ENCODE measurements around the gene PASK. TPM values are rescaled to one million over a fixed set of nuclear protein-coding genes. Genes with fewer than 3 reads are reported as not detected.
"Not testable (repeated sequence)": the region's sequence is repeated elsewhere in the genome, so short reads cannot be mapped to it uniquely, and the experiment has no call there.

The PASK gene
- total and polyA plus RNA-seq, 2 of the 4 experiments (the other 2 are of a cell fraction) = 4.1 TPM

GRCh38 chr2:241094172-241094571 lies 55.1 kb downstream of the PASK start:
- no peak overlapping the region for H3K23ac ChIP-seq (ENCODE audit: low read depth, low read length)
- CTCF ChIA-PET = no interaction called here

DNA sequence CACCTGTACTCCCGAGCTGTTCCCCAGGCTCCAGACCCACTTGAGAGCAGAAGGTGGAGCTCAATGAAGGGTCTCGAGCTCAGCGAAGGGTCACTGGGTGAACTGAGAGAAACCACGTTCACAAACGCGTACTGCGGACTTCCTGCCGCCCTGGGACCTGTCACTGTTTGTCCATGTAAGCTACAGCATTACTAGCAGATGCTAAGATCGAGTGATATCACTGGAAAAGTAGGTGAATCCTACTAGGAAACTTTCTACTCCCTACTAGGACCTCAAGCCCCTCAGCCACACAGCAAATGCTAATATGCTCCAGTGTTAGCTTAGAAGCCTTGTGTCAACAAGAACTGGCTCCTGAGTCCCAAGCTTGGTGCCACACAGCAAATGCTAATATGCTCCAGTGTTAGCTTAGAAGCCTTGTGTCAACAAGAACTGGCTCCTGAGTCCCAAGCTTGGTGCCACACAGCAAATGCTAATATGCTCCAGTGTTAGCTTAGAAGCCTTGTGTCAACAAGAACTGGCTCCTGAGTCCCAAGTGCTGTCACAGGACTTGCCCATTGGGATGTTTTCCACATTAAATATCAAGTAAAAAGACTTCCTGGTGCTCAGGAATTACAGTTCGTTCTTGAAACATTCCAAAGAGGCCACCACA lies 56.0 kb downstream of the PASK start:
- BruUV-seq (replicated peaks); H2BK15ac ChIP-seq (ENCODE audit: low read depth, low read length); CTCF ChIA-PET; H3K9me1 ChIP-seq (ENCODE audit: insufficient read depth, low read length); intact Hi-C loops (cut with micrococcal nuclease); H3K9ac ChIP-seq (ENCODE audit: low read depth, low read length); H3K4me2 ChIP-seq (ENCODE audit: low read depth, low read length); H2AFZ ChIP-seq (replicated peaks; ENCODE audit: low read length, poor library complexity); H3K56ac ChIP-seq (ENCODE audit: extremely low read depth, insufficient read depth, low read length); H3K4ac ChIP-seq (ENCODE audit: low read depth, low read length); H4K8ac ChIP-seq (ENCODE audit: low read depth in 2 of 2, low read length in 2 of 2); H4K91ac ChIP-seq (ENCODE audit: insufficient read depth, low read depth, low read length); dilution Hi-C loops (cut with HindIII; ENCODE audit: low sequenced_read_pairs, unreplicated experiment); H3K27ac ChIP-seq (ENCODE audit: insufficient read depth, low read length); H3K4me1 ChIP-seq (ENCODE audit: control insufficient read depth, insufficient read depth, low read length); H4K20me1 ChIP-seq (ENCODE audit: insufficient read depth, low read length); ATAC-seq (ENCODE audit: low read depth); H3K18ac ChIP-seq (ENCODE audit: low read depth, low read length); H2BK20ac ChIP-seq (ENCODE audit: low read depth, low read length); H2BK120ac ChIP-seq (ENCODE audit: low read depth, low read length); H3K14ac ChIP-seq (replicated peaks; ENCODE audit: low read depth, low read length); H2AK5ac ChIP-seq (ENCODE audit: low read depth, low read length); H2AK9ac ChIP-seq (replicated peaks; ENCODE audit: low read depth, low read length, poor library complexity); H3K4me3 ChIP-seq (ENCODE audit: insufficient read depth, low read depth, low read length); H3K27me3 ChIP-seq (ENCODE audit: control insufficient read depth, insufficient read depth, low read length); H4K5ac ChIP-seq (ENCODE audit: low read depth, low read length); in situ Hi-C loops (cut with MboI; ENCODE audit: low sequenced_read_pairs); DNase-seq; H3K9me3 ChIP-seq (ENCODE audit: control insufficient read depth, insufficient read depth, low read length); H3K23ac ChIP-seq (ENCODE audit: low read depth, low read length); H2BK5ac ChIP-seq (ENCODE audit: low read depth, low read length, poor library complexity, severe bottlenecking); POLR2A ChIA-PET (ENCODE audit: unreplicated experiment): not testable (repeated sequence)
- peaks cover 10 to 15% of the 10 kb centered on the region in 2 experiments for H3K79me1 ChIP-seq (ENCODE audit: low read depth in 1 of 2, low read length in 2 of 2)
- H3K36me3 ChIP-seq (ENCODE audit: control insufficient read depth, insufficient read depth, low read length) = peaks cover 53% of the 10 kb centered on the region
- 93% methylated on average over 3 of the region's 10 CpGs; no CpG with 5 or more reads in 1 of the 2 experiments for WGBS, 2 experiments (ENCODE audit: extremely low coverage in 2 of 2, insufficient read length in 1 of 2)

More at GRCh38 chr2:241094172-241094571, 55.1 kb downstream of the PASK start:
- no peak overlapping the region for H2BK15ac ChIP-seq (ENCODE audit: low read depth, low read length)
- no peak overlapping the region for H3K14ac ChIP-seq (replicated peaks; ENCODE audit: low read depth, low read length)
- H3K79me1 ChIP-seq (ENCODE audit: low read depth in 1 of 2, low read length in 2 of 2) = peaks cover 10 to 15% of the 10 kb centered on the region in 2 experiments
- H2BK5ac ChIP-seq (ENCODE audit: low read depth, low read length, poor library complexity, severe bottlenecking) = no peak overlapping the region
- no peak overlapping the region for H4K8ac ChIP-seq (ENCODE audit: low read depth in 2 of 2, low read length in 2 of 2)
- TF ChIP-seq POLR2A (IDR thresholded peaks at IDR 0.05; ENCODE audit: low read depth, low read length) (no peak), SMC3 (IDR thresholded peaks at IDR 0.05; ENCODE audit: low read depth, low read length) (no peak), FOS (IDR thresholded peaks at IDR 0.05; ENCODE audit: low read depth, low read length) (no peak), MAFK (IDR thresholded peaks at IDR 0.05; ENCODE audit: low read depth, low read length) (no peak), CHD1 (IDR thresholded peaks at IDR 0.05; ENCODE audit: low read depth, low read length) (no peak), MXI1 (IDR thresholded peaks at IDR 0.05; ENCODE audit: borderline replicate concordance, low read depth, low read length) (no peak), MAZ (IDR thresholded peaks at IDR 0.05; ENCODE audit: borderline replicate concordance, low read depth, low read length) (no peak), NFE2L2 (IDR thresholded peaks at IDR 0.05; ENCODE audit: low read depth, low read length) (no peak)
- TF ChIP-seq, protein P1, sequence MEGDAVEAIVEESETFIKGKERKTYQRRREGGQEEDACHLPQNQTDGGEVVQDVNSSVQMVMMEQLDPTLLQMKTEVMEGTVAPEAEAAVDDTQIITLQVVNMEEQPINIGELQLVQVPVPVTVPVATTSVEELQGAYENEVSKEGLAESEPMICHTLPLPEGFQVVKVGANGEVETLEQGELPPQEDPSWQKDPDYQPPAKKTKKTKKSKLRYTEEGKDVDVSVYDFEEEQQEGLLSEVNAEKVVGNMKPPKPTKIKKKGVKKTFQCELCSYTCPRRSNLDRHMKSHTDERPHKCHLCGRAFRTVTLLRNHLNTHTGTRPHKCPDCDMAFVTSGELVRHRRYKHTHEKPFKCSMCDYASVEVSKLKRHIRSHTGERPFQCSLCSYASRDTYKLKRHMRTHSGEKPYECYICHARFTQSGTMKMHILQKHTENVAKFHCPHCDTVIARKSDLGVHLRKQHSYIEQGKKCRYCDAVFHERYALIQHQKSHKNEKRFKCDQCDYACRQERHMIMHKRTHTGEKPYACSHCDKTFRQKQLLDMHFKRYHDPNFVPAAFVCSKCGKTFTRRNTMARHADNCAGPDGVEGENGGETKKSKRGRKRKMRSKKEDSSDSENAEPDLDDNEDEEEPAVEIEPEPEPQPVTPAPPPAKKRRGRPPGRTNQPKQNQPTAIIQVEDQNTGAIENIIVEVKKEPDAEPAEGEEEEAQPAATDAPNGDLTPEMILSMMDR (conservative IDR thresholded peaks at IDR 0.05; ENCODE audit: low read depth, low read length) = no peak
- no peak overlapping the region for H3K4ac ChIP-seq (ENCODE audit: low read depth, low read length)
- no peak overlapping the region for H4K91ac ChIP-seq (ENCODE audit: insufficient read depth, low read depth, low read length)
- 0 out of 2 replicates have a peak, but pooled peaks cover 2% of the 10 kb centered on the region for H4K20me1 ChIP-seq (ENCODE audit: insufficient read depth, low read length)
- peaks cover 46% of the 10 kb centered on the region for H3K36me3 ChIP-seq (ENCODE audit: control insufficient read depth, insufficient read depth, low read length)
- H2BK120ac ChIP-seq (ENCODE audit: low read depth, low read length) = no peak overlapping the region
- H3K4me3 ChIP-seq (ENCODE audit: insufficient read depth, low read depth, low read length) = no peak overlapping the region
- no peak overlapping the region for H2AK9ac ChIP-seq (replicated peaks; ENCODE audit: low read depth, low read length, poor library complexity)
- ATAC-seq (ENCODE audit: low read depth) (no peak), DNase-seq (no peak)
- no peaks in the 10 kb centered on the region for H3K4me1 ChIP-seq (ENCODE audit: control insufficient read depth, insufficient read depth, low read length)
- no peak overlapping the region for H3K18ac ChIP-seq (ENCODE audit: low read depth, low read length)
- no peak overlapping the region for H3K27ac ChIP-seq (ENCODE audit: insufficient read depth, low read length)
- BruUV-seq (replicated peaks) = no TSS peak
- H4K5ac ChIP-seq (ENCODE audit: low read depth, low read length) = no peak overlapping the region
- 100% methylated on average over 3 of the region's 7 CpGs; no CpG with 5 or more reads in 1 of the 2 experiments for WGBS, 2 experiments (ENCODE audit: extremely low coverage in 2 of 2, insufficient read length in 1 of 2)
- H3K4me2 ChIP-seq (ENCODE audit: low read depth, low read length) = no peak overlapping the region
- dilution Hi-C loops (cut with HindIII; ENCODE audit: low sequenced_read_pairs, unreplicated experiment) (no loop called here), in situ Hi-C loops (cut with MboI; ENCODE audit: low sequenced_read_pairs) (no loop called here), intact Hi-C loops (cut with micrococcal nuclease) (no loop called here)
- H3K9me3 ChIP-seq (ENCODE audit: control insufficient read depth, insufficient read depth, low read length) = no peaks in the 10 kb centered on the region
- H2AFZ ChIP-seq (replicated peaks; ENCODE audit: low read length, poor library complexity) = no peak overlapping the region
- H2BK20ac ChIP-seq (ENCODE audit: low read depth, low read length) = no peak overlapping the region
- POLR2A ChIA-PET (ENCODE audit: unreplicated experiment) = no interaction called here
- no peak overlapping the region for H3K9ac ChIP-seq (ENCODE audit: low read depth, low read length)
- no peak overlapping the region for H2AK5ac ChIP-seq (ENCODE audit: low read depth, low read length)
- H3K27me3 ChIP-seq (ENCODE audit: control insufficient read depth, insufficient read depth, low read length) = no peaks in the 10 kb centered on the region
- H3K9me1 ChIP-seq (ENCODE audit: insufficient read depth, low read length) = 0 out of 2 replicates have a peak, but pooled peaks cover 3% of the 10 kb centered on the region
- H3K56ac ChIP-seq (ENCODE audit: extremely low read depth, insufficient read depth, low read length) = no peak overlapping the region

All from IMR-90 (cell line).